ENCODE results near the gene RNF19B.
"Not testable (repeated sequence)": the region's sequence is repeated elsewhere in the genome, so short reads cannot be mapped to it uniquely, and the experiment has no call there.

Gene RNF19B, protein sequence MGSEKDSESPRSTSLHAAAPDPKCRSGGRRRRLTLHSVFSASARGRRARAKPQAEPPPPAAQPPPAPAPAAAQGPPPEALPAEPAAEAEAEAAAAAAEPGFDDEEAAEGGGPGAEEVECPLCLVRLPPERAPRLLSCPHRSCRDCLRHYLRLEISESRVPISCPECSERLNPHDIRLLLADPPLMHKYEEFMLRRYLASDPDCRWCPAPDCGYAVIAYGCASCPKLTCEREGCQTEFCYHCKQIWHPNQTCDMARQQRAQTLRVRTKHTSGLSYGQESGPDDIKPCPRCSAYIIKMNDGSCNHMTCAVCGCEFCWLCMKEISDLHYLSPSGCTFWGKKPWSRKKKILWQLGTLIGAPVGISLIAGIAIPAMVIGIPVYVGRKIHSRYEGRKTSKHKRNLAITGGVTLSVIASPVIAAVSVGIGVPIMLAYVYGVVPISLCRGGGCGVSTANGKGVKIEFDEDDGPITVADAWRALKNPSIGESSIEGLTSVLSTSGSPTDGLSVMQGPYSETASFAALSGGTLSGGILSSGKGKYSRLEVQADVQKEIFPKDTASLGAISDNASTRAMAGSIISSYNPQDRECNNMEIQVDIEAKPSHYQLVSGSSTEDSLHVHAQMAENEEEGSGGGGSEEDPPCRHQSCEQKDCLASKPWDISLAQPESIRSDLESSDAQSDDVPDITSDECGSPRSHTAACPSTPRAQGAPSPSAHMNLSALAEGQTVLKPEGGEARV

GRCh38 chr1:32964461-32965250 is at the start of gene RNF19B:
TSS of gene RNF19B (minus strand) at chr1:32964809. CDS start at chr1:32964685, 124 bp downstream.
- DNase-seq (ENCODE audit: low spot score) = peak; percentile 98

- no peak for DNase-seq (ENCODE audit: low spot score)
These were observed 49.2 kb upstream of the RNF19B start for GRCh38 chr1:33013791-33014190.

- DNase-seq (ENCODE audit: low spot score) = no peak
These were observed 47.6 kb upstream of the RNF19B start for GRCh38 chr1:33012165-33012564.

DNA sequence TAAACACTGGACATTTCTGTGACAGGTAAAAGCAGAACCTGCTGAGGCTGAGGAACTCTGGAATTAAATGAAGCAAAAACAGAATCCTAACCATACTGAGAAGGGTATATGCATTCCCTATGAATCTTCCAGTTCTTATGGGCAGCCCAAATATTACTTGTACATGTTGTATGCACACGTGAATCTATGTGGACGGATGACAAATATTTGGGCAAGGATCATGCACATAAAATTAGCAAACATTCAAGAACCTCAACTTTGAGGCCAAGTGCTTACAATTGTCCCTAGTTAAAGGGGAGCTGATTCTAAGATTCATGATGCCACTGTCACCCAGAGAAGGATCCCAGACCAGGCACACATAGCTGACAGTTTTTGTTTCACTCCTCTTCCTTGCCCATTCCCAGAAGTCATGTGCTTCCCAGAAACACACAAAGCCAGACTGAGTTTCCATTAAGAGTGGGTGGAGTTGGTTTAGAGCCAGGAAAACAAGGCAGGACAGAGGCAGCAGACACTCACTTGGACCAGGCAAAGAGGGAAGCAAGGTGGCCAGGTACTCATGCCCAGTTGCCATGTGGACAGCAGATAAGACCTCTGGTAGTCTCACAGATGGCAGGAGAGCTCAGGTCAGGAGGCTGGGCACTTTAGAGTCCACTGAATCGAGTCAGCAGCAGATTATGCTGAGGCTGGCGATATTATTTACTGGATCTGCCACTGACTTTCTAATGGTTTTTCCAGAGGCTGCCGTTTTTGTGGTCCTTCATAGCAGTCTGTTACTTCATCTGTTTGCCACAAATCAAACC is 46.5 kb upstream of the RNF19B start:
- no peak for DNase-seq (ENCODE audit: low spot score)

- DNase-seq (ENCODE audit: low spot score) = no peak
These were observed 45.0 kb upstream of the RNF19B start for GRCh38 chr1:33009561-33009960.

GRCh38 chr1:33008051-33008914 is 43.7 kb upstream of the RNF19B start:
- no peak for DNase-seq (ENCODE audit: low spot score)

DNA sequence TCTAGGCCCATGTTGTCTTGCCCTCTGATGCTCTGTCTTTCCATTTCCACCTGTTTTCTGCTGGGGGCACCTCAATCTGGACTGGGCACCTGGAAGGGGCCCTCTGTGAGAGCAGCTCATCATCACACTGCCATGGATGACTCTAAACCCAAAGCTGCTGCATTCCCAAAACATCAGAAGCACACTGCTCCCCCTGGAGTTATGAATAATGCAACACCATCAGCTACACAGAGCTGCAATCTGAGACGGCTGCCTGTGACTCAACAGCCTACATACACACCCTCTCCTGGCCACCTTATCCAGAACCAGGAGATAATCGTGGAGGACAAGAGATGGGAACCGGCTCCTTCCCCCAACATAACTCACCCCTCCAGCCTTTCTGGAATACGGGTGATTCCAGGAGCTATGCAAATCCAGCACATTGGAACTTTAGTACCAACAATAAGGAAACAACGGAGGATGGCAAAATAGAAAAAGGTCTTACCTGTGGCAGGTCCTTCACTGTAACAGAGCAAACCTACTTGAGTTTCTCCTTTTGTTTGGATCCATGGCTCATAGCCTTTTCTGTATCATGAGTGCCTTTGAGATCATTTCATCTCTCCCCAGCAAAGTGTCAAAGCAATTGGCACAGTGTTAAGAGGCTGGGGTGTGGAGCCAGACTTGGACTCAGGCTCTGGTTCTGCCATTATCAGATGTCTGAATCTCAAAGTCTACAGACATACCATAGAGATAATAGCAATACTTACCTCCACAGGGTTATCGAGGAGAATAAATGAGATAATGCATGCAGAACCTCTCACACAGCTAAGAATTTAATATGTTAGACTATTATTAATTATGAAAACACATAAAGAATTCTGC is 42.8 kb upstream of the RNF19B start:
- DNase-seq (ENCODE audit: low spot score) = peak; percentile 57

GRCh38 chr1:33005838-33006421 is 41.3 kb upstream of the RNF19B start:
- DNase-seq (ENCODE audit: low spot score) = no peak

GRCh38 chr1:33005117-33005837 is 40.7 kb upstream of the RNF19B start:
- DNase-seq (ENCODE audit: low spot score) = no peak

DNA sequence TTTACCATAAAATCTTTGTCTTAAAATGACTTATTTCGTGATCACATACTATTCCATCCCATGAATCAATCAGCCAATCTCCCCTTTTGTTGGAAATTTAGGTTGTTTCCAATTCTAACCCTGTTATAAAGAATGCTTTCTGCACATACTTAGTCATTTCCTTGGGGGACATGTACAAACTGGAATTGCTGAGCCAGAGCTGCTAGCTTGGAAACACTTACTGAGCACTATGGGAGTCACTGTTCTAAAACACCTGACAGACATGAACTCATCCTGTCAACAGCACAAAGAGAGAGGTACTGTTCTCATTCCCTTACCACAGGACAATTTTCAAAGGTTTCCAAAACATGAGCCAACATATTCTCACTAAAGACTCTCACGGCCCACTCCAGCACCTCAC is 40.0 kb upstream of the RNF19B start:
- DNase-seq (ENCODE audit: low spot score) = no peak

GRCh38 chr1:33003657-33004056 is 39.0 kb upstream of the RNF19B start:
- no peak for DNase-seq (ENCODE audit: low spot score)

DNA sequence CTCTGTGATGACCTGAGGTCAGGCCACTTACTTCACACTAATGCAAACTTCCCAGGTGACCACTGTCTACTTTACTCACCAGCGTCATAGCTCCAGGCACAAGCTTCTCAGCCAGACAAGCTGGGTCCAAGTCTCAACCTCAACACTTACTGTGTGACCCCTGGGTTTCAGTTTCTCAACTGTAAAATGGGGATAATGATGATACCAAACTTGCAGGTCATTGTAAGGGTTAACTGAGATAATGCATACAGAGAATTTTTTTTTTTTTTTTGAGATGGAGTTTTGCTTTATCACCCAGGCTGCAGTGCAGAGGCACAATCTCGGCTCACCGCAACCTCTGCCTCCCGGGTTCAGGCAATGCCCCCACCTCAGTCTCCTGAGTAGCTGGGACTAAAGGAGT is 37.4 kb upstream of the RNF19B start:
- no peak for DNase-seq (ENCODE audit: low spot score)

DNA sequence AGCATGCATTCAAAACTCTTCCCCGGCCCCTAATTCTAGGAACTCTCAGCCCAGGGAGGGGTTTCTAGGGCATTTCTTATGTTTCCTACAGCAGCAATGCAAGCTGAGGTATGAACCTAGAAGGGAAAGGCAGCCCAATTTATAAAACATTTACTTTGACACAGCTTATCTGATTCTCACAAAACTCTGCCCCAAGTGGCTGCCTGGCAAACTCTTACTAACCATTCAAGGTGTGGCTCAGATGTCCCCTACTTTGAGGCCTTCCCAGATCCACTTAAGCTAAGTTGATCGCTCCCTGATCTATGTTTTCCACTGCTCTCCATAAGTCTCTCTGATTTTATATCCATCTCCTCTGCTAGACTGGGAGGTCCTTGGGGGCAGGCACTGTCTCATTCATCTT is 36.7 kb upstream of the RNF19B start:
- peak; percentile 45 for DNase-seq (ENCODE audit: low spot score)

DNA sequence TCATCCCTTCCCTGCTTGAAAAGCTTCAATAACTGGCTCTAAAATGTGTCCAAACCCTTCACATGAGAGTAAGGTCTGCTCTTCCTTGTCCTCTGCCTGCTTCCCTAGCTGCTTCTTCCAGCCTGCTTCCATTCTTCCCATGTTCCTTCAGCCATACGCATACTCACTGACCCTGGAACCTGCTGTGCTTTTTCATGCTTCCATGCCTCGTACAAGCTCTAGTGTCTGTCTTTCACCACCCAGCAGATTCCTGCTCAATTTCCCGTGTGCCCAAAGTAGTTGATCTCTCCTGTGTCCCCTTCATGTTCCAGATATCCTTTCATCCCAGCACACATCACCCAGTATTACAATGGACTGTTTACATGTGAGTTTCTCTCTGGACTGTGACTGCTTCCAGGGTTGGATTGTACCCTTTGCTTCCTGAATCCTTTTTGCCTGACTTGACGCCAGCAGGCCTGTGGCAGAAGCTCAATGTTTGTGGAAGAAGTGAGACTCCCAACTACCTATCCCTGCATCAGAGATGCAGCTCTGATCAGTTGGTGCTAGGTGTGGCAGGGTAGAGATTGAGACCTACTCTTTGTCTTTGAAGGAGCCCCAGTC is 35.9 kb upstream of the RNF19B start:
- DNase-seq (ENCODE audit: low spot score) = no peak

- no peak for DNase-seq (ENCODE audit: low spot score)
These were observed 34.4 kb upstream of the RNF19B start for GRCh38 chr1:32998997-32999396.

DNA sequence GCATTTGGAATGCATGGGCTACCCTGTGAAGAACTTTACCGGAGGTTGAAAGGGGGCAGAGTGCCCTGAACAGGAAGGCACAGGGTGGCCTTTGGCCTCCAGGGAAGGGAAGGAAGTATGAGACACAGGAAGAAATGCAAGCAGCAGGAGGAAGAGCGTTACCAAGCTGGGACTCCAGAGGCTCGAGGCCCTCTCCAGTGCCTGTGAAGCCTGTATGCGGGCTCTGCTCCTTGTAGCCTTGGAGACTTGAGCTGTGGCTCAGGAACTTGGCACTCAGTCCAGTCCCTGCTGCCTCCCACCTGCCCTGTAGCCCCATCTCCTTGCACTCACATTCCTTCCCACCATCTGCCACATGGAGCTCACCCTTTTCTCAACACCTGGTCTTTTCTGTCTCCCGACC is 33.5 kb upstream of the RNF19B start:
- no peak for DNase-seq (ENCODE audit: low spot score)

DNA sequence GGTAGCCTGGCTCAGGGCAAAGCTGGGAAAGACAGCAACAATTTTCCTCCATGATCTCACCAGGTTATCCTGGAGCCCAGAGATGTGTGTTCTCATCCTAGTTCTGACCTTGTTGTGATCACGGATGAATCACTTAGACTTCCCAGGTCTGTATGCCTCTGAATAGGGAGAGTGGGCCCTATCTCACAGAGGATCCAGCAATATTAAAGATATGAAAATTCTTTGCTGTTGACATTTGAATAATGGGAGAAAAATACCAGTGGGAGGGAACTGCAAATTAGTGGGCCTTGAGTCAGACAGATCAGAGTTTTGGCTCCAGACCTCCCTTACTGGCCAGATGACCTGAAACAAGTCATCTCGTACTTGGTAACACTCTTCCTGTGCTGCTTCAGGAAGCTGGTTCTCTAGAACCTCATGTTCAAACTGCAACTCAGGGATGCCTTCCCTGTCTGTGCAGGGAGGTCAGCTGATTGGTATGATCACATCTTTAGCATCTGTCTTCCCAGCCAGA is 32.8 kb upstream of the RNF19B start:
- no peak for DNase-seq (ENCODE audit: low spot score)

DNA sequence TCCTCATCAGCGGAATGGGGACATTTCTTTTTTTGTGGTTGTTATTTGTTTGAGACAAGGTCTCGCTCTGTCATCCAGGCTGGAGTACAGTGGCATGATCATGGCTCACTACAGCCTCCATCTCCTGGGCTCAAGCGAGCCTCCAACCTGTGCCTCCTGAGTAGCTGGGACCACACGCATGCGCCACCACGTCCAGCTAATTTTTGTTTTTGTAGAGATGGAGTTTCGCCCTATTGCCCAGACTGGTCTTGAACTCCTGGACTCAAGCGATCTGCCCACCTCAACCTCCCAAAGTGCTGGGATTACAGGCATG is 28.7 kb upstream of the RNF19B start:
- not testable (repeated sequence) for DNase-seq (ENCODE audit: low spot score)

Data from iPS-NIHi11 (cell line).